AG10803 (cell line): Measurements from ENCODE around the gene PPM1H.

ENCODE experiments used
- DNase-seq: peaks from one replicate; pipeline ENCODE4 v3.0.0; 2010; ENCODE audit warnings: low read depth
- H3K4me3 ChIP-seq: 2 replicates; pipeline ENCODE4 v1.5.1; 2011; ENCODE audit warnings: mild to moderate bottlenecking, low read length, control low read depth
- CTCF ChIP-seq: conservative IDR thresholded peaks from 2 replicates; pipeline ENCODE4 v1.5.1; 2011; ENCODE audit warnings: mild to moderate bottlenecking, low read length, control low read depth, inconsistent platforms

PPM1H gene

GRCh38 chr12:62779488-62779887 is 155.5 kb downstream of the PPM1H start:
- no peak for DNase-seq
- no peak for TF ChIP-seq CTCF
- no peak overlapping the region for H3K4me3 ChIP-seq

- no peak for TF ChIP-seq CTCF
- DNase-seq, result no peak
- H3K4me3 ChIP-seq, result no peak overlapping the region
These were observed 156.8 kb downstream of the PPM1H start for GRCh38 chr12:62778187-62778586.

- no peak for TF ChIP-seq CTCF
- no peak overlapping the region for H3K4me3 ChIP-seq
These were observed 158.0 kb downstream of the PPM1H start for GRCh38 chr12:62776997-62777396.

GRCh38 chr12:62776575-62776974 is 158.4 kb downstream of the PPM1H start:
- no peak overlapping the region for H3K4me3 ChIP-seq
- TF ChIP-seq CTCF, result no peak
- DNase-seq, result no peak

More at GRCh38 chr12:62776997-62777396, 158.0 kb downstream of the PPM1H start:
- DNase-seq, result no peak

GRCh38 chr12:62774794-62775193 is 160.2 kb downstream of the PPM1H start:
- H3K4me3 ChIP-seq, result no peak overlapping the region
- TF ChIP-seq CTCF, result no peak
- DNase-seq, result no peak

GRCh38 chr12:62772416-62772955 is 162.5 kb downstream of the PPM1H start:
- peak; percentile 45 for DNase-seq
- TF ChIP-seq CTCF, result no peak
- H3K4me3 ChIP-seq, result no peak overlapping the region

DNA sequence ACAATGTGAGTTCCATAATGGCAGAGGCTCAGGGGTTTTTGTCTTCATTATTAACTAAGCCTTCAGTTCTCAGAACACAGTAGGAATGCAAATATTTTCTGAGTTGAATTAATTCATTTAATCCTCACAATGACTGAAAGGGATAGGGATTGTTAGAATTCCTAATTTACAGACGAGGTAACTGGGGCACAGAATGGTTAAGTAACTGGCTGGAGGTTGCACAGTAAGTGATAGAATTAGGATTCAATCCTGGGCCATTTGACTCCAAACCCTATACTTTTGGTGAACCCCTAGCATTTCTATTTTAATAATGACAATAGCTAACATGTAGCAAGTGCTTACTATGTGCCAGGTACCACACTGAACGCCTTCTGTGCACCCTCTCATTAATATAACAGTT is 163.1 kb downstream of the PPM1H start:
- no peak for DNase-seq
- no peak for TF ChIP-seq CTCF
- H3K4me3 ChIP-seq, result no peak overlapping the region
